SH-SY5Y (cell line): Measurements from ENCODE around the gene SCT.

Experiments
- GATA2 ChIP-seq: IDR thresholded peaks from 2 replicates; pipeline ENCODE4 v1.6.1; 2011; ENCODE audit warnings: mild to moderate bottlenecking, low read depth, low read length
- GATA3 ChIP-seq: IDR thresholded peaks from 2 replicates; pipeline ENCODE4 v1.6.1; 2011; ENCODE audit warnings: low read depth, mild to moderate bottlenecking, low read length, moderate library complexity

DNA sequence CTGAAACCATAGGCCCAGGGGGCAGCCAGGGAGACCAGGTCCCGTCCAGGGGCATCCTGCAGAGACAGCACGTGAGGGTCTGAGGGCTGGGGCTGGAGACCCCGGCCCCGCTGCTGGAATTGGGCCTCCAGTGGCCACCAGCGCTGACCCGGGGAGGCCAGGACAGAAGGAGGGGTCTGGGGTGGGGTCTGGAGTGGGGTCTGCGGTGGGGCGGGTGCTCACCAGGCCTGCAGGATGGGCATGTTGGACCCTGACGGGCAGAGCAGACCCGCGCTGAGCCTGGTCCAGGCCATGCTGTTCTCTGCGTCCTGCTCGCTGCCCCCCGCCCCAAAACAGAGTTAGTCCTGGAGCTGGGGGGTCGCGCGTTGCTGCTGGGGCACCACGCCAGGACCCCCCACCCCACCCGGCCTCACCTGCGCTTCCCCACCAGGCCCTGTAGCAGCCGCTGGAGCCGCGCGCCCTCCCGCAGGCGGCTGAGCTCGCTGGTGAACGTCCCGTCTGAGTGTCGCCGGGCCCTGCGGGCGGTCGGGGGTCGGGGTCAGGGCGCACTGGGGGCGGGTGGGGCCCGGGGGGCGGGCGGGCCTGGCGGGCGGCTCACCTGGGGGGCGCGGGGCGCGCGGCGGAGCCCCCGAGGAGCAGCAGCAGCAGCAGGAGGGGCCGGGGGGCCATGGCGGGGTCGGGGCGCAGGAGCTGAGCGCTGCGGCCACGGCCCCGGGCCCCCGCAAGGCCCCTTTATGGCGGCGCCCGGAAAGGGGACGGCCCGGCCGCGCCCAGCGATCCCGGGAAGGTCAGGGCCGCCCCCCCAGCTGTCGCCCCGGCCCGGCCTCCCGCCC, at the start of gene SCT:
- TF ChIP-seq GATA3, result no peak
- TF ChIP-seq GATA2, result no peak
